ENCODE results near the gene ANO10.

DNA sequence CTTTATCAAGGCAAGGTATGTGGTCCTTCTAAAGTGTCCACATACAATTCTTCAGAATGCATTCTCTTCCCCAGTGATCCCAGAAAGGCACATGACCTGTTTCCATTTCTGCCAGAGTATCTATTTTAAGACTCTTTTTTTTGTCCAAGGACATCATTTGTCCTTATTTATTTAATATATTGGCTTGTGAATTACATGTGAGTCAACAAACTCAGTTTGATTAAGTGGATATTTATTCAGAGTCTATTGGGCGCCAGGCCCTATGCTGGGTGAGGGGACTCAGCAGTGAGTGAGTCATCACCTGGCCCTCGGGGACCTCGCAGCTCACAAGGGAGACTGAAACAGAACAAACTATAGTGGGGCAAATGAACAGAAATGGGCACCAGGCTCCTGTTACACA lies 198.7 kb downstream of the ANO10 start:
- TF ChIP-seq, protein P1, sequence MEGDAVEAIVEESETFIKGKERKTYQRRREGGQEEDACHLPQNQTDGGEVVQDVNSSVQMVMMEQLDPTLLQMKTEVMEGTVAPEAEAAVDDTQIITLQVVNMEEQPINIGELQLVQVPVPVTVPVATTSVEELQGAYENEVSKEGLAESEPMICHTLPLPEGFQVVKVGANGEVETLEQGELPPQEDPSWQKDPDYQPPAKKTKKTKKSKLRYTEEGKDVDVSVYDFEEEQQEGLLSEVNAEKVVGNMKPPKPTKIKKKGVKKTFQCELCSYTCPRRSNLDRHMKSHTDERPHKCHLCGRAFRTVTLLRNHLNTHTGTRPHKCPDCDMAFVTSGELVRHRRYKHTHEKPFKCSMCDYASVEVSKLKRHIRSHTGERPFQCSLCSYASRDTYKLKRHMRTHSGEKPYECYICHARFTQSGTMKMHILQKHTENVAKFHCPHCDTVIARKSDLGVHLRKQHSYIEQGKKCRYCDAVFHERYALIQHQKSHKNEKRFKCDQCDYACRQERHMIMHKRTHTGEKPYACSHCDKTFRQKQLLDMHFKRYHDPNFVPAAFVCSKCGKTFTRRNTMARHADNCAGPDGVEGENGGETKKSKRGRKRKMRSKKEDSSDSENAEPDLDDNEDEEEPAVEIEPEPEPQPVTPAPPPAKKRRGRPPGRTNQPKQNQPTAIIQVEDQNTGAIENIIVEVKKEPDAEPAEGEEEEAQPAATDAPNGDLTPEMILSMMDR (IDR thresholded peaks at IDR 0.05), result no peak
- TF ChIP-seq POLR2A (IDR thresholded peaks at IDR 0.05), result no peak

All from uterus (tissue), 2 donors.